ACHN (cell line): ENCODE data around the gene POLH.
"Not testable (repeated sequence)": the region's sequence is repeated elsewhere in the genome, so short reads cannot be mapped to it uniquely, and the experiment has no call there.

Source experiments
- DNase-seq: peaks from one replicate; pipeline ENCODE4 v3.0.0-alpha.2; 2015
- in situ Hi-C: cut with HindIII; loops from 2 replicates; pipeline ENCODE4 v1.10.0; 2017; ENCODE audit warnings: low sequenced_read_pairs, low pct_ligation_motif_present, low pct_unique_long_range_greater_than_20kb

Gene POLH

DNA sequence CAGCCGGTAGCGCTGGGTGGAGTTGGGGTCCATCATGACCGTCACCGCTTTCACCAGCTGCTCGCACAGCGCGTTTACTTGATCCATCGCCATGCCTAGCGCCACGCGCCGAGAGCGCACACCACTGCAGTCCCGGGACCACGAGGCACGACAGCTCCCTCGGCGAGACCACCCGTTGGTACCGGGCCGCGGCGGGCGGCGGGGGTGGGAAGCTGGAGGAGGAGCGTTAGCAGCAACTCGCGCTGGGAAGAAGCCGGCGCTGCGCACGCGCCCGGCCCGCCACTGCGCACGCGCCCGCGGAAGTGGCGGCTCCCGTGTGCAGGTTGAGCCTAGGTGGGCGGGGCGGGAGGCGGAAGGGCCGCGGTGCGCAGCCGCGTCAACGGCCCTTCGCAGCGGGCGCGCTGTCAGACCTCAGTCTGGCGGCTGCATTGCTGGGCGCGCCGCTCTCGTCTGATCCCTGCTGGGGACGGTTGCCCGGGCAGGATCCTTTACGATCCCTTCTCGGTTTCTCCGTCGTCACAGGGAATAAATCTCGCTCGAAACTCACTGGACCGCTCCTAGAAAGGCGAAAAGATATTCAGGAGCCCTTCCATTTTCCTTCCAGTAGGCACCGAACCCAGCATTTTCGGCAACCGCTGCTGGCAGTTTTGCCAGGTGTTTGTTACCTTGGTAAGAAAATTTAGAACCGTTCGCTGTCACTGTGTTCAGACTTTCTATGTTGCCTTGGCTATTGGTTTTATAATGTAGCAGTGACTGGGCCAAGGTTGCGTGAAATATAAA is at the start of gene POLH, which contains the start of gene XPO5:
Gene POLH, plus strand, starts transcription at position 414 of the 780 bp plus-strand sequence. CDS start 6,135 bp downstream, outside the sequence.
Gene XPO5, minus strand, starts transcription at position 267 of the 780 bp plus-strand sequence. Its CDS starts 174 bp downstream, at position 93.
- DNase-seq, result peak; percentile 91
- in situ Hi-C loops, result no loop called here

DNA sequence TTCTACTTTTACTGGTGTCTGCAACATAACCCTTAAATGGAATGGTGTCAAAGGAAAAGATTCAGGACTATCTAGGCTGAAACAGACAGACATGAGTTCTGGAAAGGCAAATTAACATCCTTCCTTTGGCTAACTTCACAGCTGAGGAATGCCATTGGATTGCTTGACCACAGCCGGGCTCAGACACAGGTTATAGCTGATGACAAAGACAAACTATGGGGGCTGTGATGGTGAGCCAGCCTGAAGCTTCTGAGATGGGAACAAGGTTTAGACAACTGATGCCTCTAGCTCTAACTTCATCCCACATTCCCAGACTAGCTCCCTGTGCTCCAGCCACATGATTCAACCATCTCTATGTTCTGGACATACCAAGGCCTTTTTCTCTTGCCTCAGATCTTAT is 43.8 kb upstream of the POLH start:
- no peak for DNase-seq
- in situ Hi-C loops, result no loop called here

DNA sequence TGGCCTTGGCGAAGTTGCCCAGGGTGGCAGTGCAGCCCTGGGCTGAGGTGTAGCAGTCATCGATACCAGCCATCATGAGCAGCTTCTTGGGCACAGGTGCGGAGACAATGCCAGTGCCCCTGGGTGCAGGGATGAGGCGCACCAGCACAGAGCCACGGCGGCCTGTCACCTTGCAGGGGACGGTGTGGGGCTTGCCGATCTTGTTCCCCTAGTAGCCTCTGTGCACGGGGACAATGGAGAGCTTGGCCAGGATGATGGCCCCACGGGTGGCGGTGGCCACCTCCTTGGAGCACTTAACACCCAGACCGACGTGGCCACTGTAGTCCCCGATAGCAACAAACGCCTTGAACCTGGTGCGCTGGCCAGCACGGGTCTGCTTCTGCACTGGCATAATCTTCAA is 37.0 kb upstream of the POLH start:
- in situ Hi-C loops, DNase-seq: not testable (repeated sequence)

DNA sequence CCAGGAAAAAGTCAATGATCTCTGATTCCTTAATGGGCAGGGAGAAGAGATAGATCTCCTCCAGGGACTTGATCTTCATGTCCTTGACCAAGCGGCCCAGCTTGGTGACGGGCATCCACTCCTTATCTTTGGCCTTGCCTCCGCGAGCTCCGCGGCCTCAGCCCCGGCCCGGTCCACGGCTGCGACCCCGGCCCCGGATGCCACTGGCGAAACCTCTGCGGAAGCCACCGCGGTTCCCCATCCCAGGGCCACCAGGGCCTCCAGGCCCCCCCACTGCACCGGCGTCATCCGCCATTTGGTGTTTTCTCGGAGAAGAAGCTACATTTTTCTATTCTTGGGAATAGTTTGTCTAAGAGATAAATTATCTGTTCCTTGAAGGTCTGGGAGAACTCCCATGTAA is 36.6 kb upstream of the POLH start:
- DNase-seq, in situ Hi-C loops: not testable (repeated sequence)

DNA sequence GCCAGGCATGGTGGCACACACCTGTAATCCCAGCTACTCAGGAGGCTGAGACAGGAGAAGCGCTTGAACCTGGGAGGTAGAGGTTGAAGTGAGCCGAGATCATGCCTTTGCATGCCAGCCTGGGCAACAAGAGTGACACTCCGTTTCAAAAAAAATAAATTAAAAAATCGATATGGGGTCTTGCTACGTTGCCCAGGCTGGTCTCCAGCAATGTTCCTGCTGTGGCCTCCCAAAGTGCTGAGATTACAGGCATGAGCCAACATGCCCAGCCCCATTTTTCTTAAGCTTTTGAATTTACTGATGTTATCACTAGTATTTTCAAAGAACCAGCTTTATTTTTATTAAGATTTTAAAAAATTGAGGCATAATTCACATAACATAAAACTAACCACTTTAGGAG is 35.5 kb upstream of the POLH start:
- in situ Hi-C loops, result no loop called here
- no peak for DNase-seq

DNA sequence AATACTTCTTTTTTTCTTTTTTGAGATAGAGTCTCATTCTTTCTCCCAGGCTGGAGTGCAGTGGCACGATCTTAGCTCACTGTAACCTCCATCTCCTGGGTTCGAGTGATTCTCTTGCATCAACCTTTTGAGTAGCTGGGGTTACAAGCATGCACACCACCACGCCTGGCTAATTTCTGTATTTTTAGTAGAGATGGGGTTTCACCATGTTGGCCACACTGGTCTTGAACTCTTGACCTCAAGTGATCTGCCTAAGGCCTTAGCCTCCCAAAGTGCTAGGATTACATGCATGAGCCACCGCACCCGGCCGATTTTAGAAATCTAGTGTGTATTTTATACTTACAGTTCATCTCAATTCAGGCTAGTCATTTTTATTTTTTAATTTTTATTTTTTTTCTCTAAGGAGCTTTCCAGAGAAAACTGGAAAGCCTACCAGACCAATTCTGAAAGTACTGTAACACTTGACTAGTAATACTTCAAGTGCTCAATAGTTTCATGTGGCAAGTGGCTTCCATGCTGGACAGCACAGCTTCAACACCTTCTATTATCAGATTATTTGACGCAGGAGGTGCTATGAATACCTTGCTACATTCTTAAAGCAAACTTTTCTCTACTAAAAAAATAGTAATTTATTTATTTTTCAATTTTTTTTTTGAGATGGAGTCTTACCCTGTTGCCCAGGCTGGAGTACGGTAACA is 34.1 kb upstream of the POLH start:
- no peak for DNase-seq
- in situ Hi-C loops, result no loop called here

DNA sequence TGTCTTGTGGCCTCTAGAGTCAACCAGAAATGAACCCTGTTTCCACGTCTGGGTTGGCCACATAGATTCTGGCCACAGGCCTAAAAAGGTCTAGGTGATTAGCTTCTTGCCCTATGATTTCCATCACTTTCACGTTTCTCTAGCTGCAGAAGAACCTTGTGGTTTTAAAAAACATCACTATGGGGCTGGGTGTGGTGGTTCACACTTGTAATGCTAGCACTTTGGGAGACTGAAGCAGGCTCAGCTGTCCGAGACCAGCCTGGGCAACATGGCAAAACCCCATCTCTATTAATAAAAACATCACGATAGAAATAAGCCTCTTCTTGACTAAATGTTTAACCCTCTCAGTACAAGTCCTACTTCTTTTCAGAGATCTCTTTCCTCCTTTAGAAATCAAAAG is 31.5 kb upstream of the POLH start:
- DNase-seq, result no peak
- in situ Hi-C loops, result no loop called here

DNA sequence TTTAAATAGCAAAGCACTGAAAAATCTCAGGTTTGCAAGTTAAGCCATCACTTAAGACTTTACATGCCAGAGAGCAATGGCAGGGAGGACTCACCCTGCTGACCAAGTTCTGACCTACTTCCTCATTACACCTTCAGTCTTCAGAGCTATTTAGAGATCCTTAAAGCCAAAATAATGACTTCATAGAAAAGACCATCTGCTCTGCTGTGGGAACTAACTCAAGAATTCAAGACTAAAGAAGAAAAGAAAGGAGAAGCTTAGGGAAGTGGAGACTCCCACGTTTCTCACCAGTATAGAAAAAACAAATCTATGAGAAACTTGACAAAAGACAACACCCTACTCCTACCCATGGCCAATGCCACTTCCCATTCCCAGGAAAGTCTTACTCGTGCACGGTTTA is 28.8 kb upstream of the POLH start:
- in situ Hi-C loops, result no loop called here
- no peak for DNase-seq

DNA sequence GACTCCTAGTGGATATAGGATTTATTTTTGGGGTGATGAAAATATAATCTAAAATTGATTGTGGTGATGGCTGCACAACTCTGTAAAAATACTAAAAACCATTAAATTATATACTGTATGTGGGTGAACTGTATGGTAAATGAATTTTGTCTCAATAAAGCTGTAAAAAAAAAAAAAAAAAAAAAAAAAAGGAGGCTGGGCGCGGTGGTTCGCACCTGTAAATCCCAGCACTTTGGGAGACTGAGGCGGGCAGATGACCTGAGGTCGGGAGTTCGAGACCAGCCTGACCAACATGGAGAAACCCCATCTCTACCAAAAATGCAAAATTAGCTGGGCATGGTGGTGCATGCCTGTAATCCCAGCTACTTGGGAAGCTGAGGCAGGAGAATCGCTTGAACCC is 18.4 kb upstream of the POLH start:
- DNase-seq, in situ Hi-C loops: not testable (repeated sequence)

DNA sequence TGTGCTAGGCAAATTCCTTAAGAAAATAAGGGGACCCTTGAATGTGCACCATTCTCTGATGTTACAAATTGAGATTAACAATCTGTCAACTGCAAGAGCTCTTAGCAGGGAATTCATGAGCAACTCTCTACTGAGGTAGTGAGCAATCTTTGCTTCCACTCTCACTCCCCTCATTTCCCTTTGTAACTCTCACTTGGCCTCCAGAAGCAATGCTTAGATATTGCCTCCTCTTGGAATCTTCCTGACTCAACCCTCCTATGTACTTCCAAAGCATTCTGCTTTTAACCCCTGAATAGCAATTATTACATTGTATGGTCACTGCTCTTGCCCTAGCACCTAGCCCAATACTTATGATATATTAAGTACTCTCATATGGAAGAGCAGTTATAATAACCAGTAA is 16.7 kb upstream of the POLH start:
- no peak for DNase-seq
- in situ Hi-C loops, result no loop called here

DNA sequence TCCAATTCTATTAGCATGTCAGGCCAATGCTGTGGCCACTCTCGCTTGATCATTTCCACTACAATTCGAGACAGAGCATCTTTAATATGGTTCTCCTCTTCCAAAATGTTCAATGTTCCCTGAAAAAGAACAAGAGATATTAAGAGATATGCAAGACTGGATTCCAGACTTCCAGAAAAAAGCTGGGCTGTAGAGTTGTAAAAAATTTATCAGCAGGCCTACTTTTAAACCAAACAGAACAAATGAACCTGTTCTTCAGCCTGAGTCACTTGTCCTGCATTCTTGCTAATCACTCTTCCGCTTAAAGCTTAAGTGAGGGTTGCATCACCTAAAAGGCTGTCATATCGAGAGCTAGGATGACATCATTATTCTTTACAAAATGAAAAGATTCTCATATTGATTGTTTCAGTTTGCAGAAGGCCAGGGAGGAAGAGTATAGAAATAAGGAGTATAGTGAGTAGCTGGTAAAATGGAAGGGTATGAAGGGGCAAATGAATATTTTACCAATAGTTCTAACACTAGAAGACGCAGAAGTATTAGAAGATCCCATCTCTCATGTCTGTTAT is 5.0 kb upstream of the POLH start:
- peak; percentile 86 for DNase-seq
- in situ Hi-C loops, result no loop called here

DNA sequence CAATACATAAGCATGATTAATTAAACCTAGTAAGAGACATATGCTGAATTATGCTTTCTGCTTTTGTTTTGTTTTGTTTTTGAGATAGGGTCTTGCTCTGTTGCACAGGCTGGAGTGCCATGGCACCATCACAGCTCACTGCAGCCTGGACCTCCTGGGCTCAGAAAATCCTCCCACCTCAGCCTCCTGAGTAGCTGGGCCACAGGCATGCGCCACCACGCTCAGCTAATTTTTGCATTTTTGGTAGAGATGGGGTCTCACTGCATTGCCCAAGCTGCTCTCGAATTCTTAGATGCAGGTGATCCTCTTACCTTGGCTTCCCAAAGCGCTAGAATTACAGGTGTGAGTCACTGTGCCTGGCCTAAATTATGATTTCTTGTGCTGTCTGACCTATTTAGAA is 4.0 kb upstream of the POLH start:
- in situ Hi-C loops, result no loop called here
- DNase-seq, result no peak

DNA sequence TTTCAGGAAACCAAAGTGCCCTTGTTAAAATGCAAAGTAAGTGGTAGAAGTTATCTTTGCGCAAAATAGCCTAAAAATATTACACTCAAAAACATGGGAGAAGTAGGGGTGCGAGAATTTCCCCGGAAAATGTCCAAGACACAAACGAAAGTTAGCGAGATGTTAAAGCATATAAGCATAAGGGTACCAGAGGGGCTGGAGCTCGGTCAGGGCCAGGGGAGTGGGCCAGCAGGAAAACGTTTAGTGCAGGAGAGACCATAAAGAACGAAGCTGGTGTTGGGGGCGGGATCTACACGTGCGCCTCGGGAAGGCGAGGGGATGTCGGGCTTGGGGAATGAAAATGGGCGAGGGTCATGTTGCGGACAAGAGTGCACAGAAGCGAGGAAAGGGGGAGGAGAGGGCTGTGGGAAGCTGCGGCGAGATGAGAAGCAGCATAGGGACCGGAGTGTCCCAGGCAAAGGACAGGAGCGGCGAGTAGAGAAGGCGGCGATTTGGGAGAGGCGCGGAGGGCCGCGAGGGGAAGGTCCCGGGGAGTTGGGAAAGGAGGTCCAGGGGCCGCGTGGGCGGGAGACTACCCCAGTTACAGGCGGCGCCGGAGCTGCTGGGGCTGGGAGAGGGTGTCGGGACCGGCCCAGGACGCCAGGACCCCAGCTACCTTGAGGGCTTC is 747 bp upstream of the POLH start:
- DNase-seq, result peak; percentile 36
- in situ Hi-C loops, result no loop called here

DNA sequence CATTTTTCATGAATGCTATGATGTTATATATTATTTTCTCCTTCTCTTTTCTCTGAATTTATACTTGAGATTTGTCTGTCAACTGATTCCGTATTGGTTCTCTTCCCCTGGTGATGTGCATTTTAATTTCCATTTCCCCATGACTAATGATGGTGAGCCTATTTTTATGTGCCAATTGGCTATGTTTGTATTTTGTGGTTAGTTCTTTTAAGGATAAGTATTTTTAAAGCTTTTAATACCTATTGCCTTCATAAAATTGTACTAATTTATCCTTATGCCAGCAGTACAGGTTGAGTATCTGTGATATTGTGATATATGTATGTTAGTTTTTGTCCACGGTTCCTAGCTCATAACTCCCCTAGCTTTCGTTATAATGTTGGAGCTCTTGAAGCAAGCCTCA is 2.8 kb downstream of the POLH start:
- DNase-seq, result no peak
- in situ Hi-C loops, result no loop called here

DNA sequence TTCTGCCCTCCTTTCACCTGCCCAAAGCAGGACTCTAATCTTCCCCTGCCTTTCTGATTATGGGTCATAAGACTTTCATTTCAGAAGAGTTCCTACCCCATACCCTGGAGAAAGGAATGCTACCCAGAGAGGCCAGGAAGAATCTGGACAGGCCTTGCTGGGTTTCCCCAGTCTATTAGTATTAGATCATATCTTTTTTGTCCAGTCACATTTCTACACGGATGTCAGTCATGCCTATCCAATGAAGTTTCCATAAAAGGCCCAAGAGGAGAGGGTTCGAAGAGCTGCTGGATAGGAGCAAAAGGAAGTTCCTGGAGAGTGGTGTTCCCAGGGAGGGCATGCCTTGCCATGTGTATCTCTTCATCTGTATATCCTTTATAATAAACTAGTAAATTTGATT is 3.2 kb downstream of the POLH start:
- DNase-seq, result peak; percentile 67
- in situ Hi-C loops, result no loop called here

DNA sequence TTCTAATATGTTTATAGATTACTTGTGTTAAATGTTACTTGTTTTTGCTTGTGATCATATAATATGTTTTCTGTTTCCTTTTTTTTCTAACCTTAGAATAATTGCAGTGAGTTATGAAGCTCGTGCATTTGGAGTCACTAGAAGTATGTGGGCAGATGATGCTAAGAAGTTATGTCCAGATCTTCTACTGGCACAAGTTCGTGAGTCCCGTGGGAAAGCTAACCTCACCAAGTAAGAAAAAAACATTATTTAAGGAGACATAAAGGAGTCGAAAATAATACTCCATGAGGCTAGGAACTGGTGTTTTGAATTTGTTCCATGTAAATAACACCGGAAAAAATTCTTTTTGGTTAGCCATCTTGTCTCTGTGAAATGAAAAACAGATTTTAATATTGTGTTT is 6.9 kb downstream of the POLH start:
- in situ Hi-C loops, result no loop called here
- DNase-seq, result no peak

DNA sequence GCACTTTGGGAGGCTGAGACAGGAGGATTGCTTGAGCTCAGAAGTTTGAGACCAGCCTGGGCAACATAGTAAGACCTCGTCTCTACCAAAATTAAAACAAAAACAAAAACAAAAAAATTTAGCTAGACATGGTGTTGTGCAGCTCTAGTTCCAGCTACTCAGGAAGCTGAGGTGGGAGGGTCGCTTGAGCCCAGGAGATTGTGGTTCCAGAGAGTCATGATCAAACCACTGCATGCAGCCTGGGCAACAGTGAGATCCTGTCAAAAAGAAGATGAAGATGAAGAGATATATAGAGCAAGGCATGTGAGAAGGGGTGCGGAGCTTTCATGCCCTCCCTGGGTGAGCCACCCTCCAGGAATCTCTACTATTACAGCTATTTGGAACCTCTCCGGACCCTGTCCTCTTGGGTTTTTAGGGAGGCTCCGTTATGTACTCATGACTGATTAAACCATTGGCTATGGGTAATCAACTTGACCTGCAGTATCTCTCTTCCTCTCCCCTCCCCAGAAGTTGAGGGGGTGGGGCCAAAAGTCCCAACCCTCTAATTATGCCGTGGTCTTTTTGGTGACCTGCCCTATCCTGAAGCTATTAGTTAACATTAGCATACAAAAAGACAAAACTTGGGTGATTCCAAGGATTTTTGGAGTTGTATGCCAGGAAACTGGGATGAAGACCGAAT is 9.0 kb downstream of the POLH start:
- no peak for DNase-seq
- in situ Hi-C loops, result no loop called here

DNA sequence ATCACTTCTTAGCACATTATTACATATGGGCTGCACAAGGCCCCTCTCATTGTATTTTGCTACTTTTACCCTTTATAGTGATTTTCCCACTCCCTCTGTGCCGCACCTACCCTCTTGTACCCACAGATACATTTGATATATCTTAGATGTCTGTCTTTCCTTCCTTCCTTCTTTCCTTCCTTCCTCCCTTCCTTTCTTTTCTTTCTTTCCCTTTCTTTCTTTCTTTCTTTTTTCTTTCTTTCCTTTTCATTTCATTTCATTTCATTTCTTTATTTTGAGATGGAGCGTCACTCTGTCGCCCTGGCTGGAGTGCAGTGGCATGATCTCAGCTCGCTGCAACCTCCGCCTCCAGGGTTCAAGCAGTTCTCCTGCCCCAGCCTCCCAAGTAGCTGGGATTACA is 12.2 kb downstream of the POLH start:
- in situ Hi-C loops, result no loop called here

DNA sequence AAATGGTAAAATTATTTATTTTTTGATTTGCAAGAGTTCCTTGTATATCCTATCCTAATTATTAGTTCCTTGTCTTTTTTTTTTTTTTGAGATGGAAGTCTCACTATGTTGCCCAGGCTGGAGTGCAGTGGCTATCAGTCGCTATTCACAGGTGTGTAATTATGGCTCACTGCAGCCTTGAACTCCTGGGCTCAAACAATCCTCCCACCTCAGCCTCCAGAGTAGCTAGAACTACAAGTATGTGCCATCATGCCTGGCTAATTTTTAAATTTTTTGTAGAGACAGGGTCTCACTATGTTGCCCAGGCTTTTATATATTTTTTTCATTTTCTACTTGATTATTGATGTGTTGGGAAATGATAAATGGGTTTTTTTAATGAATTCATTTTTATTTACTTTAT is 13.6 kb downstream of the POLH start:
- not testable (repeated sequence) for DNase-seq

More for the DNA sequence above, 12.2 kb downstream of the POLH start:
- no peak for DNase-seq

More for the DNA sequence above, 13.6 kb downstream of the POLH start:
- in situ Hi-C loops, result not testable (repeated sequence)
